WTC11 (cell line): ENCODE measurements around the gene ZFR2. TPM values are rescaled to one million over a fixed set of nuclear protein-coding genes. Genes with fewer than 3 reads are reported as not detected.

Source experiments
- ATAC-seq: fragments of 200-7000 bp; cut with Tn5 transposase; 2 replicates; pipeline ENCODE4 v1.10.0; 2021; ENCODE audit warnings: mild to moderate bottlenecking, moderate library complexity
- CTCF ChIA-PET: fragments of 300-600 bp; sonication (Branson Sonifier 250); formaldehyde crosslinking; loops from one replicate; lab custom pipeline; 2021; ENCODE audit warnings: antibody characterized with exemption; lab: Charles Lee
- POLR2A ChIA-PET: fragments of 350-600 bp; sonication (Branson Sonifier 250); formaldehyde crosslinking; loops from one replicate; lab custom pipeline; 2021; ENCODE audit warnings: antibody characterized with exemption; lab: Charles Lee
- DNase-seq: peaks from one replicate; pipeline ENCODE4 v3.0.0; 2021; ENCODE audit warnings: low spot score
- H3K27ac Mint-ChIP-seq: 2 replicates; pipeline ENCODE4 v1.8.0; 2021; ENCODE audit warnings: mixed read lengths
- H3K27me3 Mint-ChIP-seq: 2 replicates; pipeline ENCODE4 v1.8.0; 2021; ENCODE audit warnings: low read depth, mild to moderate bottlenecking, moderate library complexity, mixed read lengths
- H3K36me3 Mint-ChIP-seq: 2 replicates; pipeline ENCODE4 v1.8.0; 2021; ENCODE audit warnings: mixed read lengths
- H3K4me1 Mint-ChIP-seq: 2 replicates; pipeline ENCODE4 v1.8.0; 2022; ENCODE audit warnings: mixed read lengths
- H3K4me3 Mint-ChIP-seq: 2 replicates; pipeline ENCODE4 v1.8.0; 2021; ENCODE audit warnings: mild to moderate bottlenecking, moderate library complexity, mixed read lengths
- H3K9me3 Mint-ChIP-seq: 2 replicates; pipeline ENCODE4 v1.8.0; 2021; ENCODE audit warnings: mixed read lengths
- CBFB ChIP-seq: sonication (generic); formaldehyde crosslinking; IDR thresholded peaks from 2 replicates; pipeline ENCODE4 v1.8.1; 2022; ENCODE audit warnings: mild to moderate bottlenecking, low read depth, missing genetic modification reagents
- FOXJ3 ChIP-seq: sonication (generic); formaldehyde crosslinking; IDR thresholded peaks from 2 replicates; pipeline ENCODE4 v1.9.0; 2021; ENCODE audit warnings: missing genetic modification reagents, mild to moderate bottlenecking, borderline replicate concordance
- JUN ChIP-seq: sonication (generic); formaldehyde crosslinking; IDR thresholded peaks from 2 replicates; pipeline ENCODE4 v1.8.0; 2023; ENCODE audit warnings: mild to moderate bottlenecking, missing genetic modification reagents
- KAT7 ChIP-seq: sonication (generic); formaldehyde crosslinking; IDR thresholded peaks from 2 replicates; pipeline ENCODE4 v1.8.1; 2023; ENCODE audit warnings: missing genetic modification reagents, mild to moderate bottlenecking, borderline replicate concordance
- MXD4 ChIP-seq: fragments of 250-450 bp; sonication (Bioruptor Pico); IDR thresholded peaks from 2 replicates; pipeline ENCODE4 v1.8.0; 2021; ENCODE audit warnings: mild to moderate bottlenecking, moderate library complexity, borderline replicate concordance
- NFYB ChIP-seq: sonication (generic); formaldehyde crosslinking; conservative IDR thresholded peaks from 2 replicates; pipeline ENCODE4 v1.8.0; 2022; ENCODE audit warnings: low read depth, missing genetic modification reagents
- SP1 ChIP-seq: sonication (generic); formaldehyde crosslinking; conservative IDR thresholded peaks from 2 replicates; pipeline ENCODE4 v1.8.1; 2022; ENCODE audit warnings: missing genetic modification reagents
- TEAD1 ChIP-seq: sonication (generic); formaldehyde crosslinking; IDR thresholded peaks from 2 replicates; pipeline ENCODE4 v1.8.0; 2022; ENCODE audit warnings: mild to moderate bottlenecking, missing genetic modification reagents
- TEAD4 ChIP-seq: sonication (generic); formaldehyde crosslinking; IDR thresholded peaks from 2 replicates; pipeline ENCODE4 v1.8.0; 2022; ENCODE audit warnings: mild to moderate bottlenecking, missing genetic modification reagents
- ZBTB21 ChIP-seq: sonication (generic); formaldehyde crosslinking; IDR thresholded peaks from 2 replicates; pipeline ENCODE4 v1.8.1; 2023; ENCODE audit warnings: mild to moderate bottlenecking, missing genetic modification reagents, borderline replicate concordance
- ZNF138 ChIP-seq: sonication (generic); formaldehyde crosslinking; conservative IDR thresholded peaks from 2 replicates; pipeline ENCODE4 v1.8.1; 2022; ENCODE audit warnings: mild to moderate bottlenecking, moderate library complexity, missing genetic modification reagents
- ZNF219 ChIP-seq: sonication (generic); formaldehyde crosslinking; IDR thresholded peaks from 2 replicates; pipeline ENCODE4 v1.8.0; 2023; ENCODE audit warnings: missing genetic modification reagents, mild to moderate bottlenecking, borderline replicate concordance
- ZNF232 ChIP-seq: sonication (generic); formaldehyde crosslinking; IDR thresholded peaks from 2 replicates; pipeline ENCODE4 v1.8.0; 2022; ENCODE audit warnings: mild to moderate bottlenecking, missing genetic modification reagents
- ZNF416 ChIP-seq: fragments of 250-450 bp; sonication (Bioruptor Pico); IDR thresholded peaks from 2 replicates; pipeline ENCODE4 v1.9.0; 2021; ENCODE audit warnings: mild to moderate bottlenecking, inconsistent platforms
- total RNA-seq: library from RNA; stranded (reverse); gene quantifications from 3 replicates; pipeline ENCODE4 v1.2.3, GENCODE V29; 2021
- TF ChIP-seq, protein P1 (sequence below): sonication (generic); formaldehyde crosslinking; conservative IDR thresholded peaks from 2 replicates; pipeline ENCODE4 v1.8.1; 2022; ENCODE audit warnings: mild to moderate bottlenecking, missing genetic modification reagents
- TF ChIP-seq, protein P2 (sequence below): fragments of 250-450 bp; sonication (Bioruptor Pico); IDR thresholded peaks from 2 replicates; pipeline ENCODE4 v1.9.0; 2021; ENCODE audit warnings: moderate library complexity, mild to moderate bottlenecking, inconsistent platforms, borderline replicate concordance
- TF ChIP-seq, protein P3 (sequence below): sonication (generic); formaldehyde crosslinking; IDR thresholded peaks from 2 replicates; pipeline ENCODE4 v1.8.1; 2023; ENCODE audit warnings: mild to moderate bottlenecking, missing genetic modification reagents, borderline replicate concordance
- TF ChIP-seq, protein P4 (sequence below): sonication (generic); formaldehyde crosslinking; IDR thresholded peaks from 2 replicates; pipeline ENCODE4 v1.8.0; 2022; ENCODE audit warnings: mild to moderate bottlenecking, missing genetic modification reagents
- TF ChIP-seq, protein P5 (sequence below): sonication (generic); formaldehyde crosslinking; IDR thresholded peaks from 2 replicates; pipeline ENCODE4 v1.8.0; 2023; ENCODE audit warnings: missing genetic modification reagents
- TF ChIP-seq, protein P6 (sequence below): fragments of 200-600 bp; IDR thresholded peaks from 2 replicates; pipeline ENCODE4 v1.8.0; 2022; ENCODE audit warnings: antibody characterized with exemption
- TF ChIP-seq, protein P7 (sequence below): sonication (generic); formaldehyde crosslinking; IDR thresholded peaks from 2 replicates; pipeline ENCODE4 v1.8.1; 2022; ENCODE audit warnings: low read depth, missing genetic modification reagents, borderline replicate concordance

The ZFR2 gene
- total RNA-seq, 1 experiment from 2014 or later, result 17.5 TPM

DNA sequence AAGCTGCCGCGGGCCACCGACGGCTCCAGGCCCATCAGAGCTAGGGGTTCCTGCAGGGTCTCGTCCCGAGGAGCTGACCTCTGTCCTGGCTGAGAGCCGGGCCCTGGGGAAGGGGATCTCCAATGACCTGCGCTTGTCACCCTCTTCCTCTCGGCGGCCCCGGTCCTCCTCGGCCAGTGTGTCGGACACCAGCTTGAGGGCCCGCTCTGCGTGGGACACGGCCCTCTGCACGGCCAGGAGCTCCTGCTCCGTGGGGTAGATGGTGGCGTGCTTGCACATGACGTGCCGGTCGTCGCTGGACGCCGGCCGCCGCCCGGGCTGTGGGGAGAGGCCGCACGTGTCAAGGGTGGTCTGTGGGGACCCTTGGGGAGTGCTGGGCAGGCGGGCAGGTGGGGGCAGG, 49.9 kb downstream of the ZFR2 start:
- H3K4me3 Mint-ChIP-seq, result no peak overlapping the region
- DNase-seq (no peak), ATAC-seq (no peak)
- CTCF ChIA-PET, result interaction anchor here (0.8 to 2.0 kb wide), 10 partner anchors 10 to 514 kb away, joined by 3 to 8 read pairs (median 4); partner anchors contain the start of genes ATCAY and MRPL54
- peaks cover 5% of the 10 kb centered on the region; the same call in 1 of the 2 replicates for H3K27me3 Mint-ChIP-seq
- H3K4me1 Mint-ChIP-seq, result no peaks in the 10 kb centered on the region
- 0 out of 2 replicates have a peak, but pooled peaks cover 2% of the 10 kb centered on the region for H3K9me3 Mint-ChIP-seq
- POLR2A ChIA-PET, result no interaction called here
- no peak overlapping the region for H3K27ac Mint-ChIP-seq
- H3K36me3 Mint-ChIP-seq, result no peaks in the 10 kb centered on the region
- TF ChIP-seq TEAD4 (CRISPR knock-in tag), result no peak
- no peak for TF ChIP-seq ZNF416 (CRISPR knock-in tag)
- TF ChIP-seq ZNF138 (CRISPR knock-in tag), result no peak
- no peak for TF ChIP-seq ZBTB21 (CRISPR knock-in tag)
- TF ChIP-seq, protein P1, sequence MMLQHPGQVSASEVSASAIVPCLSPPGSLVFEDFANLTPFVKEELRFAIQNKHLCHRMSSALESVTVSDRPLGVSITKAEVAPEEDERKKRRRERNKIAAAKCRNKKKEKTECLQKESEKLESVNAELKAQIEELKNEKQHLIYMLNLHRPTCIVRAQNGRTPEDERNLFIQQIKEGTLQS (CRISPR knock-in tag), result no peak
- TF ChIP-seq, protein P2, sequence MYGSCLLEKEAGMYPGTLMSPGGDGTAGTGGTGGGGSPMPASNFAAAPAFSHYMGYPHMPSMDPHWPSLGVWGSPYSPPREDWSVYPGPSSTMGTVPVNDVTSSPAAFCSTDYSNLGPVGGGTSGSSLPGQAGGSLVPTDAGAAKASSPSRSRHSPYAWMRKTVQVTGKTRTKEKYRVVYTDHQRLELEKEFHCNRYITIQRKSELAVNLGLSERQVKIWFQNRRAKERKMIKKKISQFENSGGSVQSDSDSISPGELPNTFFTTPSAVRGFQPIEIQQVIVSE (CRISPR knock-in tag), result no peak
- TF ChIP-seq, protein P3, sequence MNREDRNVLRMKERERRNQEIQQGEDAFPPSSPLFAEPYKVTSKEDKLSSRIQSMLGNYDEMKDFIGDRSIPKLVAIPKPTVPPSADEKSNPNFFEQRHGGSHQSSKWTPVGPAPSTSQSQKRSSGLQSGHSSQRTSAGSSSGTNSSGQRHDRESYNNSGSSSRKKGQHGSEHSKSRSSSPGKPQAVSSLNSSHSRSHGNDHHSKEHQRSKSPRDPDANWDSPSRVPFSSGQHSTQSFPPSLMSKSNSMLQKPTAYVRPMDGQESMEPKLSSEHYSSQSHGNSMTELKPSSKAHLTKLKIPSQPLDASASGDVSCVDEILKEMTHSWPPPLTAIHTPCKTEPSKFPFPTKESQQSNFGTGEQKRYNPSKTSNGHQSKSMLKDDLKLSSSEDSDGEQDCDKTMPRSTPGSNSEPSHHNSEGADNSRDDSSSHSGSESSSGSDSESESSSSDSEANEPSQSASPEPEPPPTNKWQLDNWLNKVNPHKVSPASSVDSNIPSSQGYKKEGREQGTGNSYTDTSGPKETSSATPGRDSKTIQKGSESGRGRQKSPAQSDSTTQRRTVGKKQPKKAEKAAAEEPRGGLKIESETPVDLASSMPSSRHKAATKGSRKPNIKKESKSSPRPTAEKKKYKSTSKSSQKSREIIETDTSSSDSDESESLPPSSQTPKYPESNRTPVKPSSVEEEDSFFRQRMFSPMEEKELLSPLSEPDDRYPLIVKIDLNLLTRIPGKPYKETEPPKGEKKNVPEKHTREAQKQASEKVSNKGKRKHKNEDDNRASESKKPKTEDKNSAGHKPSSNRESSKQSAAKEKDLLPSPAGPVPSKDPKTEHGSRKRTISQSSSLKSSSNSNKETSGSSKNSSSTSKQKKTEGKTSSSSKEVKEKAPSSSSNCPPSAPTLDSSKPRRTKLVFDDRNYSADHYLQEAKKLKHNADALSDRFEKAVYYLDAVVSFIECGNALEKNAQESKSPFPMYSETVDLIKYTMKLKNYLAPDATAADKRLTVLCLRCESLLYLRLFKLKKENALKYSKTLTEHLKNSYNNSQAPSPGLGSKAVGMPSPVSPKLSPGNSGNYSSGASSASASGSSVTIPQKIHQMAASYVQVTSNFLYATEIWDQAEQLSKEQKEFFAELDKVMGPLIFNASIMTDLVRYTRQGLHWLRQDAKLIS (CRISPR knock-in tag), result no peak

DNA sequence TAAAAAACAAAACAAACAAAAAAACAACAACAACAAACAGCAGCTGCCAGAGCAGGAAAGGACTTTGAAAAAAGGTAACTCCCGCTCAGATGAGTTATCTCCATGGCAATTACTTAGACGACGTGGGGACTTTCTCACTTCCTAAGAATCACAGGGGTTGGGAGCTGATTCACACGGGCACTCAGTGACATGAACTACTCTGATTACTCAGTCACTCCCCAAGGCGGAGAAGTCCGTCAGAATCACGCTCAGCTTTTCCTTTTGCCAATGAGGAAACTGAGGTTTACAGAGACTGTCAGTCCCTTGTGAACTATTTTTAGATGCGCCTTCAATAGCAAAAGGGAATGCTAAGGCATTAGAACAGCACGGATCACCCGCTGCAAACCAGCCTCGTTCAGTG, 50.4 kb downstream of the ZFR2 start:
- Mint-ChIP-seq H3K9me3 (0 out of 2 replicates have a peak, but pooled peaks cover 3% of the 10 kb centered on the region), H3K4me1 (no peaks in the 10 kb centered on the region), H3K27me3 (peaks cover 5% of the 10 kb centered on the region; the same call in 1 of the 2 replicates), H3K27ac (no peak overlapping the region)
- no peak for DNase-seq
- ATAC-seq, result no peak
- ChIA-PET POLR2A (no interaction called here), CTCF (interaction anchor here (0.6 to 2.0 kb wide), 10 partner anchors 10 to 514 kb away, joined by 3 to 8 read pairs (median 4); partner anchors contain the start of genes ATCAY and MRPL54)
- TF ChIP-seq, protein P4, sequence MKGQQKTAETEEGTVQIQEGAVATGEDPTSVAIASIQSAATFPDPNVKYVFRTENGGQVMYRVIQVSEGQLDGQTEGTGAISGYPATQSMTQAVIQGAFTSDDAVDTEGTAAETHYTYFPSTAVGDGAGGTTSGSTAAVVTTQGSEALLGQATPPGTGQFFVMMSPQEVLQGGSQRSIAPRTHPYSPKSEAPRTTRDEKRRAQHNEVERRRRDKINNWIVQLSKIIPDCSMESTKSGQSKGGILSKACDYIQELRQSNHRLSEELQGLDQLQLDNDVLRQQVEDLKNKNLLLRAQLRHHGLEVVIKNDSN (CRISPR knock-in tag), result no peak
- no peak for TF ChIP-seq ZBTB21 (CRISPR knock-in tag)
- no peak for TF ChIP-seq MXD4
- TF ChIP-seq, protein P5, sequence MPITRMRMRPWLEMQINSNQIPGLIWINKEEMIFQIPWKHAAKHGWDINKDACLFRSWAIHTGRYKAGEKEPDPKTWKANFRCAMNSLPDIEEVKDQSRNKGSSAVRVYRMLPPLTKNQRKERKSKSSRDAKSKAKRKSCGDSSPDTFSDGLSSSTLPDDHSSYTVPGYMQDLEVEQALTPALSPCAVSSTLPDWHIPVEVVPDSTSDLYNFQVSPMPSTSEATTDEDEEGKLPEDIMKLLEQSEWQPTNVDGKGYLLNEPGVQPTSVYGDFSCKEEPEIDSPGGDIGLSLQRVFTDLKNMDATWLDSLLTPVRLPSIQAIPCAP (CRISPR knock-in tag), result no peak
- TF ChIP-seq NFYB (CRISPR knock-in tag), result no peak
- TF ChIP-seq, all 79 proteins: peak for 0
- H3K36me3 Mint-ChIP-seq, result no peaks in the 10 kb centered on the region
- H3K4me3 Mint-ChIP-seq, result no peak overlapping the region

DNA sequence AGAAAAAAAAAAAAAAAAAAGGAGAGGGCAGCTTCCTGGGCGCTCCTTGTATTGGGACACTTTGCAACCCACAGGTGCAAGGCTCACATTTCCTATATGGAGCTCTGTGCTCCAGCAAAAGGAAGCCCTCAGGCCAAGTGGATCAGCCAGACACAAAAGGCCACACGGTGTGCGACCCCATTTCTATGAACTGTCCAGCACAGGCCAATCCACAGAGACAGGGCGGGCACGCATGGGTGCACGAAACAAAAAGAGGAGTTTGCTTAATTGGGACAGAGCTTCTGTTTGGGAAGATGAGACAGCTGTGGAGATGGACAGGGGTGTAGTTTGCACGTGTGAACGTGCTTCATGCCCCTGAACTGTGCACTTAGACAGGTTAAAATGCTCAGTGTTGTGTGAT, 51.1 kb downstream of the ZFR2 start:
- ATAC-seq, result no peak
- Mint-ChIP-seq H3K27ac (no peak overlapping the region), H3K27me3 (peaks cover 5% of the 10 kb centered on the region; the same call in 1 of the 2 replicates), H3K36me3 (no peaks in the 10 kb centered on the region), H3K9me3 (0 out of 2 replicates have a peak, but pooled peaks cover 3% of the 10 kb centered on the region), H3K4me3 (no peak overlapping the region), H3K4me1 (no peaks in the 10 kb centered on the region)
- no peak for DNase-seq
- ChIA-PET CTCF (interaction anchor here (0.6 to 2.0 kb wide), 3 partner anchors 9 to 34 kb away, joined by 3 to 8 read pairs (median 4); no protein-coding TSS in a partner anchor), POLR2A (no interaction called here)
- TF ChIP-seq ZNF232 (CRISPR knock-in tag) (no peak), JUN (CRISPR knock-in tag) (no peak), SP1 (CRISPR knock-in tag) (no peak), CBFB (CRISPR knock-in tag) (no peak), FOXJ3 (CRISPR knock-in tag) (no peak), TEAD1 (CRISPR knock-in tag) (no peak), KAT7 (CRISPR knock-in tag) (no peak), ZNF219 (CRISPR knock-in tag) (no peak)
- TF ChIP-seq, protein P6, sequence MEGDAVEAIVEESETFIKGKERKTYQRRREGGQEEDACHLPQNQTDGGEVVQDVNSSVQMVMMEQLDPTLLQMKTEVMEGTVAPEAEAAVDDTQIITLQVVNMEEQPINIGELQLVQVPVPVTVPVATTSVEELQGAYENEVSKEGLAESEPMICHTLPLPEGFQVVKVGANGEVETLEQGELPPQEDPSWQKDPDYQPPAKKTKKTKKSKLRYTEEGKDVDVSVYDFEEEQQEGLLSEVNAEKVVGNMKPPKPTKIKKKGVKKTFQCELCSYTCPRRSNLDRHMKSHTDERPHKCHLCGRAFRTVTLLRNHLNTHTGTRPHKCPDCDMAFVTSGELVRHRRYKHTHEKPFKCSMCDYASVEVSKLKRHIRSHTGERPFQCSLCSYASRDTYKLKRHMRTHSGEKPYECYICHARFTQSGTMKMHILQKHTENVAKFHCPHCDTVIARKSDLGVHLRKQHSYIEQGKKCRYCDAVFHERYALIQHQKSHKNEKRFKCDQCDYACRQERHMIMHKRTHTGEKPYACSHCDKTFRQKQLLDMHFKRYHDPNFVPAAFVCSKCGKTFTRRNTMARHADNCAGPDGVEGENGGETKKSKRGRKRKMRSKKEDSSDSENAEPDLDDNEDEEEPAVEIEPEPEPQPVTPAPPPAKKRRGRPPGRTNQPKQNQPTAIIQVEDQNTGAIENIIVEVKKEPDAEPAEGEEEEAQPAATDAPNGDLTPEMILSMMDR, result no peak
- TF ChIP-seq, protein P7, sequence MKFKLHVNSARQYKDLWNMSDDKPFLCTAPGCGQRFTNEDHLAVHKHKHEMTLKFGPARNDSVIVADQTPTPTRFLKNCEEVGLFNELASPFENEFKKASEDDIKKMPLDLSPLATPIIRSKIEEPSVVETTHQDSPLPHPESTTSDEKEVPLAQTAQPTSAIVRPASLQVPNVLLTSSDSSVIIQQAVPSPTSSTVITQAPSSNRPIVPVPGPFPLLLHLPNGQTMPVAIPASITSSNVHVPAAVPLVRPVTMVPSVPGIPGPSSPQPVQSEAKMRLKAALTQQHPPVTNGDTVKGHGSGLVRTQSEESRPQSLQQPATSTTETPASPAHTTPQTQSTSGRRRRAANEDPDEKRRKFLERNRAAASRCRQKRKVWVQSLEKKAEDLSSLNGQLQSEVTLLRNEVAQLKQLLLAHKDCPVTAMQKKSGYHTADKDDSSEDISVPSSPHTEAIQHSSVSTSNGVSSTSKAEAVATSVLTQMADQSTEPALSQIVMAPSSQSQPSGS (CRISPR knock-in tag), result no peak
